Central memory CD8-positive, alpha-beta T cell (primary cell): Measurements from ENCODE around the gene KSR2.

Source experiments
- ATAC-seq: fragments of 150-1000 bp; cut with Tn5 transposase; replicated peaks from 2 replicates; pipeline ENCODE4 v1.10.0; 2022; ENCODE audit warnings: mild to moderate bottlenecking, moderate FRiP score, moderate number of reproducible peaks; ENCODE audit not compliant: poor library complexity, severe bottlenecking; ENCODE audit errors: extremely low read depth
- DNase-seq, 2 donors: peaks; one replicate each; pipeline ENCODE4 v3.0.0; 2021; ENCODE audit warnings: low spot score in 2 of 2
- H3K27ac Mint-ChIP-seq: one replicate; pipeline ENCODE4 v1.8.0; 2022; ENCODE audit warnings: low read depth, mild to moderate bottlenecking, moderate library complexity, mixed read lengths
- H3K27me3 Mint-ChIP-seq: one replicate; pipeline ENCODE4 v1.8.0; 2022; ENCODE audit warnings: mixed read lengths
- H3K36me3 Mint-ChIP-seq: one replicate; pipeline ENCODE4 v1.8.0; 2022; ENCODE audit warnings: mild to moderate bottlenecking, moderate library complexity, mixed read lengths; ENCODE audit not compliant: insufficient read depth
- H3K4me1 Mint-ChIP-seq: one replicate; pipeline ENCODE4 v1.8.0; 2022; ENCODE audit warnings: mixed read lengths
- H3K4me3 Mint-ChIP-seq: one replicate; pipeline ENCODE4 v1.8.0; 2022; ENCODE audit warnings: mild to moderate bottlenecking, moderate library complexity, mixed read lengths
- H3K9me3 Mint-ChIP-seq: one replicate; pipeline ENCODE4 v1.8.0; 2022; ENCODE audit warnings: mixed read lengths

The KSR2 gene

DNA sequence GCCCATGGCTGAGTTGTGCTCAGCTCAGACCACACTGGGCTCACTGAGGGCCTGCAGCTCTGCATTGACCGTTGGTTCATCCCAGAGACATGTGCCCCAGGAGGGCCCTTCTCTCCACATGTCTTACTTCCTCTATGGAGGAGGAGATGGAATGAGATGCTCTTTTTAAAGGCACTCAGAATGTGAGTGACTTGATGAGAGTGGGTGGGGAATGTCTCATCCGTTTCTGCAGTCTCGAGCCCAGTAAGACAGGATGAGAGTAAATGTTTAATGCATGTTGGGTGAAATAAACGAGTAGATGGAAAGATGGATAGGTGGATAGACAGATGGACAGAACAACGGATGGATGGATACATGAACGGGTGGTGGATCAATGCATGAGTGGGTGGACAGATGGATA is 538.5 kb downstream of the KSR2 start:
- H3K27me3 Mint-ChIP-seq = no peaks in the 10 kb centered on the region
- H3K36me3 Mint-ChIP-seq = no peaks in the 10 kb centered on the region
- H3K4me1 Mint-ChIP-seq = no peaks in the 10 kb centered on the region
- no peak for ATAC-seq
- H3K27ac Mint-ChIP-seq = no peak overlapping the region
- no peak overlapping the region for H3K4me3 Mint-ChIP-seq
- no peaks in the 10 kb centered on the region for H3K9me3 Mint-ChIP-seq
- no peak for DNase-seq

DNA sequence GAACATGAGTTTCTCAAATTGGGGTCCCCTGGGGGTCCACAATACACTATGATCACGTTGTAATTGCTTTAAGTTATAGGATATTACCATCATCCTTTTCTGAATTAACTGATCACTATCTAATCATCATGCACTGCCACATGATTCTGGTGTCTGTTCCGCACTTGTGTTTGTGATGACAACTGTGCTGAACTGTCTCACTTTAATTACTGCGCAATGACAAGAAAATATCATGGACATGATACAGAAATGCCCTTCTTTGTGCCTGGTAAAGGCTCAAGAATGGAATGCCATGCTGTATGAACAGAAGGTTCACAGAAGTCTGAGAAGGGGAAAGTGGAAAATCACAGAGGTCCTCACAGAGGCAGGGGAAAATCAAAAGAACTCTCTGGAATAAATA is 541.6 kb downstream of the KSR2 start:
- H3K4me1 Mint-ChIP-seq = no peaks in the 10 kb centered on the region
- H3K9me3 Mint-ChIP-seq = no peaks in the 10 kb centered on the region
- no peaks in the 10 kb centered on the region for H3K27me3 Mint-ChIP-seq
- DNase-seq (no peak), ATAC-seq (no peak)
- H3K36me3 Mint-ChIP-seq = no peaks in the 10 kb centered on the region
- H3K27ac Mint-ChIP-seq = no peak overlapping the region
- H3K4me3 Mint-ChIP-seq = no peak overlapping the region

- H3K9me3 Mint-ChIP-seq = peaks cover 4% of the 10 kb centered on the region
- peaks cover 6% of the 10 kb centered on the region for H3K27me3 Mint-ChIP-seq
- H3K36me3 Mint-ChIP-seq = no peaks in the 10 kb centered on the region
- H3K4me1 Mint-ChIP-seq = no peaks in the 10 kb centered on the region
- no peak overlapping the region for H3K27ac Mint-ChIP-seq
- no peak for ATAC-seq
- no peak overlapping the region for H3K4me3 Mint-ChIP-seq
- DNase-seq = no peak
Measured at GRCh38 chr12:117421987-117422386, 546.8 kb downstream of the KSR2 start.

DNA sequence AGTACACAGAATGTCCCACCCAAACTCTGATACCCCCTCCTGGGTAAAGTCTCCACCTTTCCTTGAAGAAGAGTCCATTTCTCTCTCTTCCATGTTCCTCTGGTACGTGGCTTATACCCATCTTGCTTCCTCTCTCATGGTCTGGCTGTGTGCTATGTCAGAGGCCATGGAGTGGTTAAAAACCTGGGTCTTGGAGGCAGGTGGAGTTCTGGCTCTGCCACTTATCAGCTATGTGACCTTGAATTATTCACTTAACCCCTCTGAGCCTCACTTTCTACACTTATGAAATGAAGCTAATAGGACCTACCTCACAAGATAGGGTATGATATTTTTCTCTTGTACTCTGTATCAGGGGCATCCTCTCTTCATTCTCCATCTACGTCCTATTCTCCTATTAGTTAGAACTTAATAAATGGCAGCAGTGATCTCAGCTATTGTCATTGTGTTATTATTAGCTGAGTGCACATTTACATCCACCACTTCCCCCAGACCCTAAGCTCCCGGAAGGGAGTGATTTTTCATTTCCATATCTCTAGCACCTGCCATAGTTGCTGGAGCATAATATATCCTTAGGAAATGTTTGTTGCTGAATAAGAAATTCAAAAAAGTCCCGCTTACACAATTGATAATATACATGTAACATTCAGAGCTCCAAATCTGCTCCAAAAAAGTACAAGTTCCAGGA is 547.6 kb downstream of the KSR2 start:
- Mint-ChIP-seq H3K36me3 (no peaks in the 10 kb centered on the region), H3K27ac (no peak overlapping the region), H3K9me3 (peaks cover 4% of the 10 kb centered on the region), H3K27me3 (peaks cover 6% of the 10 kb centered on the region), H3K4me3 (no peak overlapping the region), H3K4me1 (no peaks in the 10 kb centered on the region)
- ATAC-seq = no peak
- no peak for DNase-seq

DNA sequence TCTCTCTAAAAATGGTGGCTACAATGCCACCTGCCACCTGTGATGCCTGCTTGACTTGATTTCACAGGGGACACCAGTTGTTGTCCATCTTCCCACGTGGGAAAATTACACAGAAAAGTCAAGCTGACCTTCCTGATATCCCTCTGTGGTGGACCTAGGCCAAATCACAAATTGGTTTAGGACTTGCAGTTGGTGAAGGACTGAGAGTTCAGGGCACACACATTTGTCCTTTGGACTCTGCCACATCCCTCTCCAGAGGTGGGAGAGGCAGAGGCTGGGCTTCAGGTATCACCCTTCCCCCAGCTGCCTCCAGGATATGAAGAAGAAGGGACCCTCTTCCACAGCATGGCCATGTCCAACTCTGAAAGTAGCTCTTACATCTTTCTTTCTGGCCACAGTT is 551.8 kb downstream of the KSR2 start:
- Mint-ChIP-seq H3K27ac (no peak overlapping the region), H3K4me3 (no peak overlapping the region), H3K27me3 (peaks cover 14% of the 10 kb centered on the region), H3K9me3 (peaks cover 9% of the 10 kb centered on the region), H3K36me3 (no peaks in the 10 kb centered on the region), H3K4me1 (no peaks in the 10 kb centered on the region)
- DNase-seq (no peak), ATAC-seq (no peak)

DNA sequence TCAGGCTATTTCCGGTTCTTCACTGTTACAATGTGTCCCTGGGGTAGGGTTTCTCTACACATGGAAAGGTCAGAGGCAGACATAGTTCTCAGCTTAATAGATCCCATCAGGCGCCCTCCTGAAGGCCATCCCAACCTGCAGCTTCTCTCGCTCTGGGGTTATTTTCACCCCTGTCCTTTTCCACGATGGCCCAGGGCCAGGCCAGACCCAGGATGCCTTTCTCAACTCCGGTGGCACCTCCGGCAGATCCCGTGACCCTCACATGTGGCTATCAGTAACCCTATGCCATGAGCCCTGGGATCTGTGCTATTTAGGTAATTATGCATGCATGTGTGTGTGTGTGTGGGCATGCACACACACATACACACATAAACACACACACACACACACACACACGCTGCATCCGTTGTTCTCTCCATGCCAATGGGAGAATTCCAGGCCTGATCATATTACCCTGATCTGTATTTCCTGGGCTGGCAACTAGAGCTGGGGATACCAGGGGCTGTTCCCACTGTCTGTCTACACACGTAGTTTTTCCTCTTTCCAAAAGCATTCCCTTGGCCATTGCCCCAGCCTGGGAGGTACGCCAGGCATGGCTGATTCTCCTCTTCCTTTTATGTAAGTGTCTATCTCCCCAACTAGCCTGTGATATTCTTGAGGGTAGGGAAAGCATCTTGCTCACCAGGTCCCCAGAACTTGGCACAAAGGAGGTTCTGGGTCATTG is 556.2 kb downstream of the KSR2 start:
- ATAC-seq = no peak
- H3K4me3 Mint-ChIP-seq = no peak overlapping the region
- no peaks in the 10 kb centered on the region for H3K4me1 Mint-ChIP-seq
- DNase-seq = no peak
- H3K36me3 Mint-ChIP-seq = no peaks in the 10 kb centered on the region
- H3K27me3 Mint-ChIP-seq = peaks cover 16% of the 10 kb centered on the region
- no peak overlapping the region for H3K27ac Mint-ChIP-seq
- H3K9me3 Mint-ChIP-seq = peaks cover 7% of the 10 kb centered on the region

- Mint-ChIP-seq H3K27me3 (peaks cover 10% of the 10 kb centered on the region), H3K9me3 (peaks cover 6% of the 10 kb centered on the region), H3K4me1 (no peaks in the 10 kb centered on the region), H3K4me3 (no peak overlapping the region), H3K27ac (no peak overlapping the region), H3K36me3 (no peaks in the 10 kb centered on the region)
- DNase-seq (no peak), ATAC-seq (no peak)
Measured at GRCh38 chr12:117409286-117409685, 559.5 kb downstream of the KSR2 start.

DNA sequence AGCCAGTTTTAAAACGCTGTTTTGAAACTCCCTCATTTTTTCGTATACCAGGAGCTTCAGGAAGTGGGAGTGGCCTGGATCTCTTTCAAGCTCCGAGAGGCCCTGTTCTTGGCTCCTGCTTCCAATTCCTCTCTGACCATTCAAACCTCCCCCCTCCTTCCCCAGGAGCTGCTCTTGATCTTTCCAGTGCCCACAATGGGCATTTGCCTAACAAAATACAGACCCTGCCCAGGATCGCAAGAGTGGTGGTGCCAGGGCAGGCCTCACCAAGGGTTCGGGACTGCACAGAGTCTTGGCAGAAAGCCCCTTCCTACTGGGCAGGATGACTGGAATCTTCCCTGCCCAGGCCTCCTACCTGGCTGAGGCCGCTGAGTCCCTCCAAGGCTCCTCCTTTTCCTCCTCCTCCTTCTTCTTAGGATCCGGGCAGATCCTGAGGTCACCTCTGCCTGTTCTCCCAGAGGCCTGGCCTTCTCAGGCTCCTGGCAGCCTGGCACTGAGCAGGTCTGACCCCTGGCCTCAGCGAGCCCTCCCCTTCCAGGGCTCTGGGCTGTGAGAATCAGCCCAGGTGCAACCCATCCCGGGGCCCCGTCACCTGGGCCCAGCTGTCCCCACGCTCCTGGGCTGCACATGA is 560.5 kb downstream of the KSR2 start:
- Mint-ChIP-seq H3K27me3 (peaks cover 9% of the 10 kb centered on the region), H3K36me3 (no peaks in the 10 kb centered on the region), H3K4me3 (no peak overlapping the region), H3K4me1 (no peaks in the 10 kb centered on the region), H3K9me3 (peaks cover 7% of the 10 kb centered on the region), H3K27ac (no peak overlapping the region)
- ATAC-seq (no peak), DNase-seq (no peak)

DNA sequence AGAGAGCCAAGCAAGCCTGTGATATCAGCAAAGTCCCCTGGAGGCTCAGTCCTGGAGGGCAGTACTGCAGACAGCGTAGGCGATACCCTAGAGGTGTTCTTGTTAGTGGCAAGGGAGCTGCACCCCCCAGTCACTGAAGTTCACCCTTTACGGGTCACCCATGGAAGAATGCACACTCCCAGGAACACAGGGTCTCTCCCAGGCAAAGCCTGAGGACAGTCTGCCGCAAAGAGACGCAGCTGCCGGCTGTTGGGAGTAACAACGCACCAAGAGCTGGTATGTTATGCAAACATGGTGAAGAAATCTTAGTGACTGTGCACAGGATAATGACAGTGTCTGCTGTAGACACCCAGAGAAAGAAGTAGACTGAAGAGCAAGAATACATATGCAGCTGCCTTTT is 563.9 kb downstream of the KSR2 start:
- Mint-ChIP-seq H3K36me3 (no peaks in the 10 kb centered on the region), H3K9me3 (peaks cover 16% of the 10 kb centered on the region), H3K27ac (no peak overlapping the region), H3K4me1 (no peaks in the 10 kb centered on the region), H3K4me3 (no peak overlapping the region), H3K27me3 (peaks cover 9% of the 10 kb centered on the region)
- ATAC-seq (no peak), DNase-seq (no peak)

- no peak overlapping the region for H3K27ac Mint-ChIP-seq
Measured at GRCh38 chr12:117404203-117404853, 564.5 kb downstream of the KSR2 start.

DNA sequence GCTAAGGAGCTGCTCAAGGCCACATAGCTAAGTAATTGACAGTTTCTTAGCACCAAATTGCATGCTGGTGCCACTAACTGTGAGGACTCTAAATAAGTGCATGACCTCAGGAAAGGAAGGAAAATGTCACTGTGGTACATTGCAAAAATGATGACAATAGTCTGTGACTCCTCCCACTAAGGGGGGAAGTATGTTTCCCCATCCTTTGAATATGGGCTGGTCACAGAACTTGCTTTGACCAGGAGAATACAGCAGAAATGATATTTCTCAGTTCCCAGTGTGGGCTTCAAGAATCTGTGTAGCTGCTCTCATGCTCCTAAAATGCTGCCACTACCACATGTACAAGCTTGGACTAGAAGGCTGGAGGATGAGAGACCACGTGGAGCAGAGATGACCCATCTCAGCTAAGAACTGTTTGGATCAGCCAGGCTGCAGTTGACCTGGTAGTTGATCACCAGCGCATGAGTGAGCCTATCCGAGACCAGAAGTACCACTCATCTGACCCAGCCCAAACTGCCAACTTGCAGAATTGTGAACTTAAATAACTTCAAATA is 565.1 kb downstream of the KSR2 start:
- Mint-ChIP-seq H3K27me3 (peaks cover 9% of the 10 kb centered on the region), H3K4me1 (no peaks in the 10 kb centered on the region), H3K4me3 (no peak overlapping the region), H3K27ac (no peak overlapping the region), H3K36me3 (no peaks in the 10 kb centered on the region), H3K9me3 (peaks cover 22% of the 10 kb centered on the region)
- DNase-seq (no peak), ATAC-seq (no peak)

More at GRCh38 chr12:117404203-117404853, 564.5 kb downstream of the KSR2 start:
- DNase-seq (no peak), ATAC-seq (no peak)
- H3K4me1 Mint-ChIP-seq = no peaks in the 10 kb centered on the region
- no peak overlapping the region for H3K4me3 Mint-ChIP-seq
- no peaks in the 10 kb centered on the region for H3K36me3 Mint-ChIP-seq
- H3K9me3 Mint-ChIP-seq = peaks cover 16% of the 10 kb centered on the region
- peaks cover 9% of the 10 kb centered on the region for H3K27me3 Mint-ChIP-seq
